Mesendoderm (in vitro differentiated cells): ENCODE results near the gene FTSJ3.
A peak's percentile ranks its signal among the peaks of the same experiment; 100 is the strongest.

Experiments
- DNase-seq: peaks from one replicate; pipeline ENCODE4 v3.0.0; 2013
- H2AK5ac ChIP-seq: 2 replicates; pipeline ENCODE4 v1.6.1; 2013; ENCODE audit warnings: low read length, inconsistent platforms
- H2BK120ac ChIP-seq: 2 replicates; pipeline ENCODE4 v1.6.1; 2013; ENCODE audit warnings: low read depth, mild to moderate bottlenecking, low read length, moderate library complexity, mixed read lengths
- H2BK15ac ChIP-seq: replicated peaks from 2 replicates; pipeline ENCODE4 v1.6.1; 2013; ENCODE audit warnings: low read depth, mild to moderate bottlenecking, moderate library complexity
- H2BK5ac ChIP-seq: 2 replicates; pipeline ENCODE4 v1.6.1; 2013; ENCODE audit warnings: low read length, inconsistent platforms
- H3K18ac ChIP-seq: 2 replicates; pipeline ENCODE4 v1.6.1; 2013; ENCODE audit warnings: mild to moderate bottlenecking, low read length, mixed read lengths
- H3K23ac ChIP-seq: one replicate; pipeline ENCODE4 v1.6.1; 2013; ENCODE audit warnings: low read length
- H3K27ac ChIP-seq: 2 replicates; pipeline ENCODE4 v1.5.1; 2013; ENCODE audit warnings: low read depth, mild to moderate bottlenecking, inconsistent platforms, low read length, moderate library complexity
- H3K27me3 ChIP-seq: 2 replicates; pipeline ENCODE4 v1.6.1; 2013; ENCODE audit warnings: low read length, control low read depth, mild to moderate bottlenecking, inconsistent platforms; ENCODE audit not compliant: insufficient read depth, poor library complexity
- H3K36me3 ChIP-seq: 2 replicates; pipeline ENCODE4 v1.6.1; 2013; ENCODE audit warnings: low read length, inconsistent platforms; ENCODE audit not compliant: control insufficient read depth, insufficient read depth
- H3K4ac ChIP-seq: one replicate; pipeline ENCODE4 v1.6.1; 2013; ENCODE audit warnings: low read depth, mild to moderate bottlenecking, low read length, moderate library complexity
- H3K4me1 ChIP-seq: 2 replicates; pipeline ENCODE4 v1.6.1; 2013; ENCODE audit warnings: low read depth, low read length, inconsistent platforms; ENCODE audit not compliant: control insufficient read depth
- H3K4me2 ChIP-seq: 2 replicates; pipeline ENCODE4 v1.6.1; 2013; ENCODE audit warnings: low read length
- H3K4me3 ChIP-seq: 2 replicates; pipeline ENCODE4 v1.5.1; 2013; ENCODE audit warnings: mild to moderate bottlenecking, low read length
- H3K56ac ChIP-seq: one replicate; pipeline ENCODE4 v1.6.1; 2013; ENCODE audit warnings: low read length
- H3K79me1 ChIP-seq: 2 replicates; pipeline ENCODE4 v1.6.1; 2013; ENCODE audit warnings: low read length, inconsistent platforms
- H3K79me2 ChIP-seq: 2 replicates; pipeline ENCODE4 v1.6.1; 2013; ENCODE audit warnings: mild to moderate bottlenecking, low read length; ENCODE audit not compliant: control insufficient read depth, insufficient read depth
- H3K9ac ChIP-seq: 2 replicates; pipeline ENCODE4 v1.6.1; 2013; ENCODE audit warnings: low read length, inconsistent platforms
- H4K5ac ChIP-seq: one replicate; pipeline ENCODE4 v1.6.1; 2013; ENCODE audit warnings: low read length
- H4K8ac ChIP-seq: one replicate; pipeline ENCODE4 v1.6.1; 2013; ENCODE audit warnings: low read depth, mild to moderate bottlenecking, control low read depth, low read length, moderate library complexity
- WGBS: extraction: QIAGEN DNeasy Blood & Tissue Kit; methylation state at CpG from one replicate; pipeline ENCODE4 v1.1.7; 2013; ENCODE audit warnings: low lambda C conversion rate, missing lambda C conversion rate; ENCODE audit not compliant: insufficient coverage; ENCODE audit errors: extremely low coverage; 5-methylcytosine and 5-hydroxymethylcytosine counted together

Gene FTSJ3

GRCh38 chr17:63832455-63832854, 5.0 kb upstream of the FTSJ3 start:
- no peaks in the 10 kb centered on the region for H3K27me3 ChIP-seq
- no peaks in the 10 kb centered on the region for H3K4me1 ChIP-seq
- no peak overlapping the region for H2BK120ac ChIP-seq
- H4K5ac ChIP-seq: no peak overlapping the region
- no peak overlapping the region for H3K56ac ChIP-seq
- WGBS: no CpG with 5 or more reads among the region's 2 CpGs
- H2BK15ac ChIP-seq: no peak overlapping the region
- no peak overlapping the region for H2BK5ac ChIP-seq
- H3K79me1 ChIP-seq: peaks cover 16% of the 10 kb centered on the region
- peaks cover 23% of the 10 kb centered on the region for H3K36me3 ChIP-seq
- H3K9ac ChIP-seq: no peak overlapping the region
- no peak for DNase-seq
- H2AK5ac ChIP-seq: no peak overlapping the region
- H4K8ac ChIP-seq: no peak overlapping the region
- H3K4me3 ChIP-seq: no peak overlapping the region
- H3K23ac ChIP-seq: no peak overlapping the region
- H3K4ac ChIP-seq: no peak overlapping the region
- no peak overlapping the region for H3K18ac ChIP-seq
- H3K79me2 ChIP-seq: peaks cover 19% of the 10 kb centered on the region
- no peak overlapping the region for H3K27ac ChIP-seq
- H3K4me2 ChIP-seq: no peak overlapping the region

GRCh38 chr17:63832014-63832413, 4.6 kb upstream of the FTSJ3 start:
- WGBS: no CpG with 5 or more reads among the region's 5 CpGs
- H3K4me2 ChIP-seq: no peak overlapping the region

DNA sequence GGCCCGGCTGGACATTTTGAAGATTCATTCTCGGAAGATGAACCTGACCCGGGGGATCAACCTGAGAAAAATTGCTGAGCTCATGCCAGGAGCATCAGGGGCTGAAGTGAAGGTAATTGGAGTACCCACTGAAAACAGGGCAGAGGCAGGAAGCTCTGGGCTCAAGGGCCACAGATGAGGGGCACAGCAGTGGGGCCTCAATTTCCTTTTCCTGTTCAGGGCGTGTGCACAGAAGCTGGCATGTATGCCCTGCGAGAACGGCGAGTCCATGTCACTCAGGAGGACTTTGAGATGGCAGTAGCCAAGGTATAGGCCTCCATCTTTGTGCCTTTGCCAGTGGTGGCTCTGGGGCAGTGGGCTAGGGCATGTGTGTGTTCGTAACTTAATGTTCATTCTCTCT, 4.0 kb upstream of the FTSJ3 start:
- no CpG with 5 or more reads among the region's 8 CpGs for WGBS
- Histone ChIP-seq H4K5ac (no peak overlapping the region), H4K8ac (no peak overlapping the region), H2BK15ac (no peak overlapping the region), H2BK5ac (no peak overlapping the region), H3K27me3 (no peaks in the 10 kb centered on the region), H3K79me1 (peaks cover 16% of the 10 kb centered on the region), H3K79me2 (peaks cover 20% of the 10 kb centered on the region), H3K36me3 (peaks cover 23% of the 10 kb centered on the region), H3K23ac (no peak overlapping the region), H3K9ac (no peak overlapping the region), H3K4ac (no peak overlapping the region), H3K56ac (no peak overlapping the region), H3K27ac (no peak overlapping the region), H3K4me3 (no peak overlapping the region), H2AK5ac (no peak overlapping the region), H3K4me2 (no peak overlapping the region), H2BK120ac (no peak overlapping the region), H3K18ac (no peak overlapping the region), H3K4me1 (no peaks in the 10 kb centered on the region)
- DNase-seq: no peak

More at GRCh38 chr17:63832014-63832413, 4.6 kb upstream of the FTSJ3 start:
- no peak overlapping the region for H3K27ac ChIP-seq
- H3K79me1 ChIP-seq: peaks cover 16% of the 10 kb centered on the region
- peaks cover 23% of the 10 kb centered on the region for H3K36me3 ChIP-seq
- no peak overlapping the region for H3K9ac ChIP-seq
- no peak overlapping the region for H2AK5ac ChIP-seq
- H3K4ac ChIP-seq: no peak overlapping the region
- DNase-seq: no peak
- H4K8ac ChIP-seq: no peak overlapping the region
- no peak overlapping the region for H4K5ac ChIP-seq
- no peak overlapping the region for H2BK120ac ChIP-seq
- no peak overlapping the region for H3K4me3 ChIP-seq
- H3K23ac ChIP-seq: no peak overlapping the region
- no peaks in the 10 kb centered on the region for H3K4me1 ChIP-seq
- H3K18ac ChIP-seq: no peak overlapping the region
- no peaks in the 10 kb centered on the region for H3K27me3 ChIP-seq
- no peak overlapping the region for H2BK5ac ChIP-seq
- H3K79me2 ChIP-seq: peaks cover 19% of the 10 kb centered on the region
- no peak overlapping the region for H3K56ac ChIP-seq
- H2BK15ac ChIP-seq: no peak overlapping the region

- Histone ChIP-seq H3K36me3 (peaks cover 23% of the 10 kb centered on the region), H3K18ac (no peak overlapping the region)
These were observed 3.5 kb upstream of the FTSJ3 start for GRCh38 chr17:63830904-63831491.

GRCh38 chr17:63830278-63830677, 2.8 kb upstream of the FTSJ3 start:
- Histone ChIP-seq H3K79me2 (peaks cover 32% of the 10 kb centered on the region), H3K27me3 (no peaks in the 10 kb centered on the region), H3K18ac (no peak overlapping the region), H2BK120ac (no peak overlapping the region), H3K27ac (no peak overlapping the region), H3K4me2 (no peak overlapping the region), H3K4me3 (no peak overlapping the region), H4K8ac (no peak overlapping the region), H3K56ac (no peak overlapping the region), H2BK5ac (no peak overlapping the region), H2BK15ac (no peak overlapping the region), H2AK5ac (no peak overlapping the region), H3K36me3 (peaks cover 23% of the 10 kb centered on the region), H3K4ac (no peak overlapping the region), H4K5ac (no peak overlapping the region), H3K9ac (no peak overlapping the region), H3K4me1 (no peaks in the 10 kb centered on the region), H3K23ac (no peak overlapping the region), H3K79me1 (peaks cover 21% of the 10 kb centered on the region)
- WGBS: no CpG with 5 or more reads among the region's 5 CpGs
- DNase-seq: no peak

More at GRCh38 chr17:63830904-63831491, 3.5 kb upstream of the FTSJ3 start:
- WGBS: no CpG with 5 or more reads among the region's 15 CpGs
- H4K5ac ChIP-seq: no peak overlapping the region
- H2BK120ac ChIP-seq: no peak overlapping the region
- H3K27me3 ChIP-seq: no peaks in the 10 kb centered on the region
- H2BK5ac ChIP-seq: no peak overlapping the region
- H2AK5ac ChIP-seq: no peak overlapping the region
- no peak overlapping the region for H4K8ac ChIP-seq
- H3K4me3 ChIP-seq: no peak overlapping the region
- peaks cover 25% of the 10 kb centered on the region for H3K79me2 ChIP-seq
- no peak overlapping the region for H3K23ac ChIP-seq
- H3K9ac ChIP-seq: no peak overlapping the region
- H3K56ac ChIP-seq: no peak overlapping the region
- DNase-seq: no peak
- H3K79me1 ChIP-seq: peaks cover 16% of the 10 kb centered on the region
- H3K27ac ChIP-seq: no peak overlapping the region
- no peaks in the 10 kb centered on the region for H3K4me1 ChIP-seq
- no peak overlapping the region for H2BK15ac ChIP-seq
- no peak overlapping the region for H3K4me2 ChIP-seq
- no peak overlapping the region for H3K4ac ChIP-seq

DNA sequence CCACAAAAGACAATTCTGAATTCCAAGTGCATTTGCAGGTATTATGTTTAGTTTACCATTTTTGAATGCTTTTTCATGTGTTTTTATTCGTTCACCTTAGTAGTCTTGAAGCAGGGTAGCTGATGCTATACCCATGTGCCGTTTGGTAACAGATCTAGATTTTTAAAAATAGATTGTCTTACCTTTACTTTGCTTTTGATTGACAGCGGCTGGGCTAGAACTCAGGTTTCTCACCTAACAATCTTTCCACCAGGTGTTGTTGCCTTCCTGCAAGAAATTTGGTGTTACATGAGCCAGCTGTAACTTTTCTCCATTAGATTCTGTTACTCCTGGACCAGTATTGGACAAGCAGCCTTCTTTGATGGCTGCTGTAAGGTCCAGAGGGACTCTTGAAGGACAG, 1.5 kb upstream of the FTSJ3 start:
- H3K79me1 ChIP-seq: peaks cover 22% of the 10 kb centered on the region
- H3K36me3 ChIP-seq: peaks cover 24% of the 10 kb centered on the region
- H2BK15ac ChIP-seq: no peak overlapping the region
- H2BK5ac ChIP-seq: no peak overlapping the region
- no peak overlapping the region for H3K27ac ChIP-seq
- H4K5ac ChIP-seq: no peak overlapping the region
- H3K79me2 ChIP-seq: peaks cover 34% of the 10 kb centered on the region
- H2BK120ac ChIP-seq: no peak overlapping the region
- H3K23ac ChIP-seq: no peak overlapping the region
- H4K8ac ChIP-seq: no peak overlapping the region
- H3K27me3 ChIP-seq: no peaks in the 10 kb centered on the region
- no peak overlapping the region for H3K18ac ChIP-seq
- H3K9ac ChIP-seq: peak overlapping the region; percentile 95
- H2AK5ac ChIP-seq: no peak overlapping the region
- H3K4me1 ChIP-seq: no peaks in the 10 kb centered on the region
- H3K4ac ChIP-seq: no peak overlapping the region
- no peak overlapping the region for H3K4me3 ChIP-seq
- no CpG with 5 or more reads among the region's 3 CpGs for WGBS
- DNase-seq: no peak
- H3K4me2 ChIP-seq: no peak overlapping the region
- H3K56ac ChIP-seq: peak overlapping the region; percentile 1
